Adrenal gland (tissue), 5 donors: Measurements from ENCODE around the gene PRTFDC1.

Experiments used
- POLR2A ChIP-seq, 2 donors: fragments of 450-650 bp; IDR thresholded peaks; one replicate each; pipeline ENCODE4 v1.6.1; 2017; ENCODE audit warnings: antibody characterized with exemption in 2 of 2, mild to moderate bottlenecking in 2 of 2, moderate library complexity in 1 of 2
- TF ChIP-seq, protein P1 (sequence below), 6 experiments: fragments of 450-650 bp in 4 of 6; fragments of 200-600 bp in 2 of 6; sonication (generic) in 1 of 6; IDR thresholded peaks; 1 replicate in 5 of 6; 2 replicates in 1 of 6; pipeline versions ENCODE4 v1.5.1 to v1.8.0; 2016 to 2021; ENCODE audit warnings: antibody characterized with exemption in 6 of 6, mild to moderate bottlenecking in 2 of 6, moderate library complexity in 1 of 6
- donor health status: DM: no; HTN: no; CAD: no.

DNA sequence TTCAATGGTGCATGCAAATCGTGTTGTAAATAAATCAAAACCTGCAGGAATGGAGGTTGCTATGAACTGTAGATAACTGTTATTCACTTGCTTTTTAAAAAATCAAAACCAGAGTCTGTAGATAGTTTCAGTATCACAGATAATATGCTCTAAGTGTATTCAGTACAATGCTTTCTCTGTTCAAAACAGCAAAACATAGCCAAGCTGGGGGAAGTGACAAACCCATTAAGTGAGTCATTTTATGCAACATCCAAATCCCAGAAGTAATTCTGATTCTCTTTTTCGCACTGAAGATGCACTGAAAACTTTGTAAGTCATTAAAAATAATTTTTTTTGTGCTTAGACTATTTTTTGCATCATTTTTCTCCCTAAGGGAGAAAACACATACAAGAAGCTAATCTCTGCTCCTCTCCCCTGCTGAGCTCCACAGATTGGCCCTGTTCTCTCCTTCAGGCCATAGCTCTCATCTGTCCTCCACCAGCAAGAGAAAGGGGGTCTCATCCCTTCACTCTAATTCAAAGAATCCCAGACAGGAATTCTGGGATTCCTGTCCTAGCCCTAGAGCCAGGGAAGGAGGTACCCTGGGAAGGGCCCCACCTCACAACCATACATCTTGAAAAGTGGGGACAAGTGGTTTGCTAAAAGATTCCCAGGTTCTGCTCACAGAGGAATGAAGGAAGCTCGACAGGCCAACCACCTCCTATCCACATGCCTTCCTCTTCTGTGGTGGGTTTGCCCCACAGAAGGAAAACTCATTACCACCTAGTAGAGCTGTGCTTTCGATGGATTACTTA, 4.9 kb downstream of the PRTFDC1 start:
- TF ChIP-seq, protein P1, sequence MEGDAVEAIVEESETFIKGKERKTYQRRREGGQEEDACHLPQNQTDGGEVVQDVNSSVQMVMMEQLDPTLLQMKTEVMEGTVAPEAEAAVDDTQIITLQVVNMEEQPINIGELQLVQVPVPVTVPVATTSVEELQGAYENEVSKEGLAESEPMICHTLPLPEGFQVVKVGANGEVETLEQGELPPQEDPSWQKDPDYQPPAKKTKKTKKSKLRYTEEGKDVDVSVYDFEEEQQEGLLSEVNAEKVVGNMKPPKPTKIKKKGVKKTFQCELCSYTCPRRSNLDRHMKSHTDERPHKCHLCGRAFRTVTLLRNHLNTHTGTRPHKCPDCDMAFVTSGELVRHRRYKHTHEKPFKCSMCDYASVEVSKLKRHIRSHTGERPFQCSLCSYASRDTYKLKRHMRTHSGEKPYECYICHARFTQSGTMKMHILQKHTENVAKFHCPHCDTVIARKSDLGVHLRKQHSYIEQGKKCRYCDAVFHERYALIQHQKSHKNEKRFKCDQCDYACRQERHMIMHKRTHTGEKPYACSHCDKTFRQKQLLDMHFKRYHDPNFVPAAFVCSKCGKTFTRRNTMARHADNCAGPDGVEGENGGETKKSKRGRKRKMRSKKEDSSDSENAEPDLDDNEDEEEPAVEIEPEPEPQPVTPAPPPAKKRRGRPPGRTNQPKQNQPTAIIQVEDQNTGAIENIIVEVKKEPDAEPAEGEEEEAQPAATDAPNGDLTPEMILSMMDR (IDR thresholded peaks at IDR 0.05) = no peak
- no peak for TF ChIP-seq POLR2A (IDR thresholded peaks at IDR 0.05)
